Stimulated activated CD8-positive, alpha-beta memory T cell treated with anti-CD3 and anti-CD28 coated beads, Interleukin-2, amount 100 ng/mL, for 1 hour (primary cell): ENCODE measurements around the gene GBA3.

Source experiments
- DNase-seq, 2 donors: peaks; one replicate each; pipeline ENCODE4 v3.0.0-alpha.2; 2020; ENCODE audit warnings: low read depth in 2 of 2

The GBA3 gene

DNA sequence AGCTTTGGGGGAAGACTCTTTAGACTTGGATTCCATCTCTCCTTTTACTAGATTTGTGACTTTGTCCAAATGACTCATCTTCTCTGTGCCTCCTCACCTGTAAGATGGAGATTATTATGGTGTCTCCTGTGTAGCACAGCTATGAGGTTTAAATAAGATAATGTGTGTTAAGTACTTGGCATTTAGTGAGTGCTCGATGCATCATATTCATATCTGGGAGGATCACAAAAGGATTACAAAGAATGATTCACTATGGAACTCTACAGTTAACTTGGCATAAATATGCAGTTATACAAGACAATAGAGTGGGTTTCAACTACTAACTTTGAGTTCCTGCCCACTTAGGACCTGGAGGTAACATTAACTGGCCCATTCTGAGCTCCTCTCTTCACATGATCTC is 2.3 kb downstream of the GBA3 start:
- no peak for DNase-seq

DNA sequence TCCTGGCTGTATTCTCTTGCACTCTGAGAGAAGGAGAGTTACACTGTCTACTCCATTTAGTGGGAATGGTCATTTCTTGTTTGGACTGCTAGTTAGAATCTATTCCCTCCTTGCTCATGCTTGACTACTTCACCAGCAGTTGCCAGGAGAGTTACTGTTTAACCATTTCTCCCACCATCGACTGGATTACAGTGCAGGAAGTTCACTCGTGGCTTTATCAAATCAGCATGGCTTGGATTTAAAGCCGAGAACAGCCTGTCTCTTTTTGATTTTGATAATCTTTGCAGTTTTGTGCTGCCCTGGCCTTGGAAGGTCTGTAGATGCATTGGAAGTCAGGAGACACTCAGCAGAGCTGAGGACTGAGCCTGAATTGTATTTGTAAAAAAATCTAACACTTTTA is 3.2 kb downstream of the GBA3 start:
- no peak for DNase-seq

DNA sequence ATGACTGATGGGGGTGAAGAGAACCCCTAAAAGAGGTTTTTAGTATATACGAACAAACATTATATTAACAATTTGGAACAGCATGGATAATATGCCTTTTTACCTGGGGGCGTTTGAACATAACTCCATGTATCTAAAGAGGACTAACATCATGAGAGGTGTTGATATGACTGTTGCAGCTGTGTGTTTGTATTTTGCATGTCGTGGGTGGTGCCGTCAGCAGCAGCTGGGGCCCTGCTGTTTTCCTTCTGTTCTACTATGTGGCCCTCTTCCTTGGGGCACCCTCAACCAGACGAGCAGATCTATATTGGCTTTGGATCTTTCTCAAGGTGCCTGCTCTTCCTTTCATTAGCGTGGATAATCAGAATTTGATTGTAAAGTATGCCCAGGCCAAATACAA is 11.2 kb downstream of the GBA3 start:
- DNase-seq, result no peak

DNA sequence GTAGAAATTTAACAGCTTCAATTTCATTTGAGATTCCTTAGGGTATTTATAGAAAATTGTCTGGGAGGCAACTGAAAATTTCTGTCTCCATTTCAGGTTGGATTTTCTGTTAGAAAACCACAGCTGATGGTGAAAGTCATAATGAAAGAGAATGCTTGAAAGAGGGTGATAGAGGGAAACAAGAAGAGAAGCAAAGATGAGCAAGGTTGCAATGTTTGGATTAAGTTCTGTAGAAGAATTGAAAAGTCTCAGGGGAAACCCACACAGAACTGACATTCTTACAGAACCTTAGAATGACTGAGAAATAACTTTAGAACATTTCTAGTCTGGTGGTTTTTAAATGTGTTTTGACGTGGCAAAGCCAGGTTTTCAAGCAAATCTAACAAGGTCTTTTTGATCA is 14.7 kb downstream of the GBA3 start:
- DNase-seq, result no peak

DNA sequence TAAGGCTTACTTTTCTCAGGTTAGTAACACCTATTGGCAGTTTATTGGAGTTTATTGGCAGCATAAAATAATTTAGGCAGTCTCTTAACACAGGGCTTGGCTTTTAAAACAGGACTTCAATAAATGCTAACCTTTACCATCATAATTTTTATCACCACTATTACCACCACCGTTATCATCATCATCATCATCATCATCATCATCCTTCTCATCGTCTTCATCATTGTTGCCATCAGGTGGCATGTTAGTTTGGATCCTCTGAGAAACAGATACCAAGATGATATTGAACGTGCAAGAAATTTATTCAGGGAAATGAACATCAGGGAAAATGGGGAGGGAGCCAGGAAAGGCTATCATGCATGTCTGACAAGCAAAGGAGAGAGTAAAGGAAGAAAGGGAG is 16.2 kb downstream of the GBA3 start:
- DNase-seq, result no peak

DNA sequence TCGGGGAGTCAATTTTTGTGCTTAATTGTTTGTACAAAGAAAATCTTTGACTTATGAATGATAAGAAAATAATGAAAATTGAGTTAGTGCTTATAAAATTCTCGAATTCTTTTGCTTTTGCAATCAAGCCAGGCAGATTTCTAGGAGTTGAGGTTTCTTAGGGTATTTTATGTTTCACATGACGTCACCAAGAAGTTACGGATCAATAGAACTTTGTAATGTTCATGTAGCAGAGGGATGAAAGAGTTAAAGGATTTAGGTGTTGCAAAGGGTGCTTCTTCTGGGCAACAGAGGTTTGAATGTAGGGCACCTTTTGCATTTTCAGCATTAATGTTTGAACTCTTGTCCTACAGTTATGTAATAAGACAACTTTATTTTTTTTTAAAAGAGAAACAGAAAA is 19.4 kb downstream of the GBA3 start:
- DNase-seq, result no peak

DNA sequence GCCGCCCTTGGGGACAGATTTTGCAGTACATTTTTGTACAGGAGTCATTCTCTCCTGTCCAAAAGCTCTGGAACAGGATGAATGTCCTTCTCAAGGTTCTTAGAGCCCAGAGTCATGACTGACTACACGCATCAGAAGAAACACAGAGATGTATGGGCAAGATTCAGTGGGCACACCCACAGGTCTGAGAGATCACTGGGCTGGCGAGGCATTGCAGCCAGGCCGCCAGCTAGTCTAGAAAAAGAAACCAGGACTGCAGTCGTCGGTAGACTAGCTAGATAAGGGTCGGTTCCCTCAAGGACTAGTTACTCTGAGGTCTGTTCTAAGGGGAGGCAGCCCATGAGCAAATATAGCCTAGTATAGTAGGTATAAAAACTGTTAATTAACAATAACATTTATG is 19.8 kb downstream of the GBA3 start:
- DNase-seq, result no peak

DNA sequence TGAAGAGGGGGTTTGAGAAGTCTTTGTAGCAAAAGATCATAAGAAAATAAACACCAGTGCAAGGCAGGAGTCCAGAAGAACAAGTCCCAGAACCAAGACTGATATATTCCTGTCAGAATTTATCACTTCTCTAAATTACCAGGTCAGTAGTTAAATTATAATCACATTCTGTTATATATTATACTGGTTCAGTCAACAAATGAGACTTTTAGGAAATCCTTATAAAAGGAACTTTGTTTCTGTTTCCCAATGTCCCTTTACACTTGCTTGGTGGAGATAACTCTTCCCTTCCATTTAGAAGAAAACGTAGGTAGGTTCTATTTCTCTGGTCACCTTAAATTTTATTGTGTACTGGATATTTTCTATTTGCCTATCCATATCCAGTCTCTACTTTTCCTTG is 21.1 kb downstream of the GBA3 start:
- no peak for DNase-seq

DNA sequence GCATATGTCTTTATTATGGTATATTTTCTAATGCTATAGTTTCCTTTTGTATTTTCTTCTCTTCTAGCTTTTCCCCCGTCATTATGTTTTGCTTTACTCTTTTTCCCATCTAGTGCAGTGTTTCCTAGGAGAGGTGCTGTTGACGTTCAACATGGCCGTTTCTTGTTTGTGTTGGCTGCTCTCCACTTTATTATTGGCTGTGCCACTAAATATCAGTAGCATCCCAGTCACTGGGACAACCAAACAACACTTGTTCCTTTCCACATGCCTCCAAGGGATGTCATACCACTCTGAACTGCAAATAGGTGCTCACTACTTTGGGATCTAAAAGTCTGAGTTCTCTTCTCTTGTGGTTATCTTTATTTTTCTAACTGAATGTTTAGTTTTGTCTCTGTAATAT is 26.5 kb downstream of the GBA3 start:
- no peak for DNase-seq

DNA sequence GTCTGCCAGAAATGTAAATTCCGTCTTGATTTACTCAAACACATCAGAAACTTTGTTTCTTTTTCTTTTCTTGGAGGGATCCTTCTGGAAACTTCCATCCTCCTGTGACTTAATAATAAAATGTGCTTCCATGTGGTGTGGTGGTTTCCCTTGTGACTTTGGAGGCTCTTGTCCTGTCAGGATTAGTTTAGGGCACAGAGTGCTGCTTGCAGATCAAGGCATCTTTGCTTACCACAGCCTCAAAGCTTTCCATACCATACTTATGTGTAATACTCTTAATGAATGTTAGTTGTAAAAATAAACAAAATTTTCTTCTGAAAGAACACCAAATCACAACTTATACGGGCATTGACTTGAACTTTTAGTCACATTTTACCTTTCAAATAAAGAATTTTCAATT is 27.4 kb downstream of the GBA3 start:
- no peak for DNase-seq

DNA sequence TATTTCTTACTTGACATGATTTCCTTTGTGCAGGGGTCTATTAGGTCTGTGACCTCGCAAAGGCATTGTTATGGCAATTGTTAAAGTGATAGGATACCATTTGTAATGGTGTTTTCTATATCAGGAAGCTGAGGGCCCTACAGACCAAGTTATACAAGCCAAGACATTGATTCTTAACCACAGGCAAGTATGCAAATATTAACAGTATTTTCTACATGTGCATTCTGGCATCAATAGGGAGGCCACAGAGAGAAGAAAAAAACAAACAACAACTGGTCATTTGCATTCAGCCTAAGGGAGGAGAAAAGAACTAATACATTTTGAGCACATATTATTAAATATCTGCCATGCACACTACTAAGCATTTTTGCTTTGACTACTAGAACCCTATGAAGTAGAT is 28.5 kb downstream of the GBA3 start:
- no peak for DNase-seq

DNA sequence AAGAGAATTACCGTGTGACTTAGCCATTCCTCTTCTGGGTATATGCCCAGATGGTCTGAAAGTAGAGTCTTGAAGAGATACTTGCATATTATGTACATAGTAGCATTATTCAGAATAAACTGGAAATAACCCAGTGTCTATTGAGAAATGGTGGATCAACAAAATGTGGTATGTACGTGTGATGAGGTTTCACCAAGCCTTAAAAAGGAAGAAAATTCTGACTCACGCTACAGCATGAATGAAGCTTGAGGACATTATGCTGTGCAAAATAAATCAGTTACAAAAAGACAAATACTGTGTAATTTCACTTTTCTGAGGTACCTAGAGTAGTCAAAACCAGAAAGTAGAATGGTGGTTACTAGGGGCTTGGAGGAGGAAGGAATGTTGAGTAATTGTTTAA is 37.3 kb downstream of the GBA3 start:
- no peak for DNase-seq

DNA sequence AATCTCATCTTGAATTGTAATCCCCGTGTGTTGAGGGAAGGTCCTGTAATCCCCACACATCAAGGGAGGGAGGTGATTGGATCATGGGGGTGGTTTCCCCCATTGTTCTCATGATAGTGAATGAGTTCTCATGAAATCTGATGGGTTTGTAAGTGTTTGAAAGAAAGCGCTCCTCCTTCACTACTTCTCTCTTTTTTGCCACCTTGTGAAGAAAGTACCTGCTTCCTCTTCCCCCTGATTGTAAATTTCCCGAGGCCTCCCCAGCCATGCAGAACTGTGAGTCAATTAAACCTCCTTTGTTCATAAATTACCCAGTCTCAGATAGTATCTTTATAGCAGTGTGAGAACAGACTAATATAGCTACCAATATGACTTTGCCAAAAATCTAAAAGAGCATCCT is 41.1 kb downstream of the GBA3 start:
- no peak for DNase-seq

DNA sequence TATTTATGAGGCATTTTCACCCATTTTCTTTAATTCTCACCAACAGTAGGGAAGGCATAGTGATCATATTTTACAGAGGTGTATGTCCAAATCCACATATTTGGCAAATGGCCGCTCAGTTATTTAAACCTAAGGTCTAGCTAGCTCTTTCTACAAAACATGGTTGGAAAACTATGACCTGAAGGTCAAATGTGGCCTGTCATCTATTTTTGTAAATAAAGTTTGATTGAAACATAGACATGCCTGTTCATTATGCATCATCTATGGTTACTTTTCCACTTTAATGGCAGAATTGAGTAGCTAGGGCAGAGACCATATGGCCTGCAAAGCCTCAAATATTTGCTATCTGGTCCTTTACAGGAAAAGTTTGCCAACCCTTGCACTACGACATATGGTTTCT is 44.2 kb downstream of the GBA3 start:
- DNase-seq, result no peak

DNA sequence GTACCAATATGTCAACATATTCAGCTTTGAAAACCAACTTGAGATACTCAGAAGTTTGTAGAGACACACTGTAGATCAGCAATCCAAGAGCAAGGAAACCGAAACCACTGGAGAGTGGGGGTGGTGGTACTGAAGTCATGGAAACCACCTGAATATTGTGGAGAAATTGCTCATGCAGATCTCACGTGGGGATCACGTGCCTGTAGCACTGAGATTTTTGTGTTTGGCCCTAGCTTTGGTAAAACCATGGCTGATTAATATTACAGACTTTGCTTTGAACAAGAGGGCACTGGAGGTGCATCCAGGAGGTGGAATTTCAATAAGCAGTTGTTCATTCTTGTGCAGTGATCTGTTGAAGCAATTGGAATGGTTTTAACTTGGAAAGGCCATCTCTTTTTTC is 47.2 kb downstream of the GBA3 start:
- DNase-seq, result no peak

DNA sequence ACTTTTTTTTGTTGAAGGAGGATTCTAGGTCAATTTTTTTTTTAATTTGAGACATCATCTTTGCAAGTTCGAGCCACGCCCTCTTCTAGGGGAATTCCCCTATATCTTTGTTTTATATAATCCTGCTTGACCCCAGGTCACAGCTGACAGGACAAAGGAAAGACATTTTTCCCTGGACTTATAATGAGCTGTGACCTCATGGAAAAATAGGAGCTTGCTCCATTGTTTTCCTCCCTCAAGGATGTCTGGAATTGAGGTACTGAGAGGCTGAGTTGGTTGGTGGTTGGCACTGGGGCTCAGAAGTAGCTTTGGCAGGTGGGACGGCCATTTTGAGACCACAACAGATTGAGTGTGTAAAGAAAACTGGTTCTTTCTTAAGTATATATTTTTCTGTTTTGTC is 49.0 kb downstream of the GBA3 start:
- DNase-seq, result no peak

DNA sequence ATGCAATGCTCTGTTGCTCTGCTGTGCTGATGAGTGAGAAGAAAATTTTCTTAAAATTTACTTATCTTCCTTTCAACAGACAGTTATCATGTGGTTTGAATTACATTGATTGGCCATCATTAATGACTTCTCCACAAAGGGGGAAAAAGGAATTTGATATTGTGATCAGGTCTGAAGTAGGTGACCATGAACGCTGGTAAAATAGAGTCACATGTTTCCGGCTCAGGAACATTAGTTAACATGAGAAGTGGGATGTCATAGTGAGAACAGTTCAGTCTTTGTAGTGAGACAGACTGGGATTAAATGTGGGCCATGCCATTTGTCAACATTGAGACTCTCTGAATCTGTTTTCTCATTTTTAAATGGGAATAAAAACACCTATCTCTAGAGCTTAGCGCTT is 50.6 kb downstream of the GBA3 start:
- no peak for DNase-seq

DNA sequence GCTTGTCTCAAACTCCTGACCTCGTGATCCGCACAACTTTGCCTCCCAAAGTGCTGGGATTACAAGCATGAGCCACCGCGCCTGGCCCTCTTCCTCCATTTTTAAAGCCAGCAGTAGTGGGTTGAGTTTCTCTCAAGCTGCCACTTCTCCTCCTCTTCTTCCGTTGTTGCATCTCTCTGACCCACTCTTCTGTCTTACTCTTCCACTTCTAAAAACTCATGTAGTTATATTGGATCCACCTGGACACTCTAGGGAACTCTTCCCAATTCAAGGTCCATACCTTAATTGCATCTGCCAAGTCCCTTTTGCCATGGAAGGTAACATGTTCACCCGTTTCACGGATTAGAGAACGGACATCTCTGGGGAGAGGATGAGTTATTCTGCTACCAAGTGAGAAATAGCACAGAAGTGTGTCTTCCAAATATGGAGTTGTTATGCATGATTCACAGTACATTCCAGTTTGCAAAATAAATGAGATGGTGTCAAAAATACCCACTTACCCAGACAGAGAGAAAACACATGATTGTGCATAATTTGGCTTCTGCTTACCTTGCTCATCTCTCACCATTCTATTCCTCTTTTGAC is 51.8 kb downstream of the GBA3 start:
- no peak for DNase-seq

DNA sequence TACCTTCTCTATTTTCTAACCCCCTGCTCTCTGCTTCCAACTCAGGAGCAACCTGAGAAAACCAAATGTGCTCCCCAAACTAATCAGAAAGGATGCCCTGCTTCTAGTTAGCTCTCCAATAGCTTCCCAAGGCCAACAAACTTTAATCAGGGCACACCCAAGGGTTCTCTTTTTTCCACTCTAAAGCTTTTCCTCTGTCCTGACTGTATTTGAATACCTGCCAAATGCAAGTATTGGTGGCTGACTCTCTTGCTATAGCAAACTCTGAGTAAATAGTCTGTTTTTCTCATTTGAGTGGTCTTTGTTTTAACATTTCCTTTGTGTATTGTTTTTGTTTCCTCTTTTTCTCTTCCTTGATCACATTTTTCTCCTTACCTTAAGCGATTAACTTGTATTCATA is 52.5 kb downstream of the GBA3 start:
- DNase-seq, result no peak

DNA sequence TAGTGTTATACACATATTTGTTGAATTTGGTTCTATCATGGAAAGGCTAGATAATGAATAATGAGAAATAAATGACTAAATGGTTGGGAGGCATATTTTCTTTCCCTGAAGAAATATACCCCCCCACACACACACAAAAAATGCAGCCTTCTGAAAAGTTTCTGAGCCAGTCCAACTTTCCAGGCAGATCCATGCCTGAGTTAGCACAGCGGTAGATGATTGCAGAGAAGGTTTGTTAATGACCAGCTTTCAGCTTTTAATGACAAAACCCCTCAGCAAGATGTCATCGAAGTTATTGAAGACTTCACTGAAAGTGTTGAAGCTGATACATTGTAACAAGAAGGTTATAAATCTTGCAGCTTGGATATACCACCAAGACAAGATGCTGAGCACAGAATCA is 61.4 kb downstream of the GBA3 start:
- no peak for DNase-seq

DNA sequence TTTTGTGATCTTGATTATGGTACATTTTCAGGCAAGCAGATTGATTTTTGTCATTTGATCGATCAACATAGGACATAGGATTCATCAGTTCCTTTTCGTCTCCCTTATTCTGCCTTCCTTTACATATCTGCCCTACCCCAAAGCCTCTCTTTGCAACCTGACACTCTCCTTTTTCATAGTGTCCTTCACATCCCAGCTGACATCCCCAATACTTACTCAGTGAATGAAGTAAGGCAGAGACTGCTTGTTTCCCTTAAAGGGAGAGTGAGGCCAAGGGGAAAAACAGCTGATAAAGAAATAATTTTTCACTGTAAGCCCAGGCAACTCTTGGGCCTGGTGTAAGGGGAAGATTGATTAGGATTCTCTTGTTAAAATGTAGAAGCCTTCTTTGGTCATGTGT is 69.8 kb downstream of the GBA3 start:
- DNase-seq, result no peak

DNA sequence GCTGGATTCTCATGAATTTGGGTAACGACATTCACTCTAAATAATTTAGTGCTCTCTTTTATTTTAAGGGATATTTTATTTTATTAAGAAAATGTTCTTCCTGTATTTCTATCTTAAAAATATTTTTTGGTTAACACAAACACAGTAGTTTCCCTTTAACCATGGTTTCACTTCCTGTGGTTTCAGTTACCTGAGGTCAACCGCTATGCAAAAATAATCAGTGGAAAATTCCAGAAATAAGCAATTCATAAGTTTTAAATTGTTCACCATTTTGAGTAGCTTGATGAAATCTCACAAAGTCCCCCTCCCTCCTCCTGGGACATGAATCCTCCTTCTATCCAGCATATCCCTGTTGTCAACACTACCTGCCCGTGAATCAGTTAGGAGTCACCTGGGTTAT is 71.4 kb downstream of the GBA3 start:
- DNase-seq, result no peak

DNA sequence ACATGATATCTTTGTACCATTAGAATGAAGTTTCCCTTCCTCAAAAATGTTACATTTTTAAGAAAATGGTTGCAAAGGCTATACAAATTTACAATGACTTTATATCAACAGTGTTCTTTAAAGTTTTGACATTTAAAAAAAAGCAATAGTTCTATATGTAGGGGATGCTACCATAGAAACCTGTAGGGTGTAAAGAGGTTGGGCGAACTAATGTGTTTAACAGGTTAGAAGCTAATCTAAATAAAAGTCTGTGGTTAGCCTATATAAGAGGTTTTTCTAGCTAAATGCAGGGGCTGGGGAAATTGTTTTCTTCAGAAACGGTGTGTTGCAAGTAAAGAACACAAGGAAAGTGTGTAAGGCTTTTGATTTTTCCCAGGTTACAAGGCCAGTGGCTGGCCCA is 73.3 kb downstream of the GBA3 start:
- DNase-seq, result no peak

DNA sequence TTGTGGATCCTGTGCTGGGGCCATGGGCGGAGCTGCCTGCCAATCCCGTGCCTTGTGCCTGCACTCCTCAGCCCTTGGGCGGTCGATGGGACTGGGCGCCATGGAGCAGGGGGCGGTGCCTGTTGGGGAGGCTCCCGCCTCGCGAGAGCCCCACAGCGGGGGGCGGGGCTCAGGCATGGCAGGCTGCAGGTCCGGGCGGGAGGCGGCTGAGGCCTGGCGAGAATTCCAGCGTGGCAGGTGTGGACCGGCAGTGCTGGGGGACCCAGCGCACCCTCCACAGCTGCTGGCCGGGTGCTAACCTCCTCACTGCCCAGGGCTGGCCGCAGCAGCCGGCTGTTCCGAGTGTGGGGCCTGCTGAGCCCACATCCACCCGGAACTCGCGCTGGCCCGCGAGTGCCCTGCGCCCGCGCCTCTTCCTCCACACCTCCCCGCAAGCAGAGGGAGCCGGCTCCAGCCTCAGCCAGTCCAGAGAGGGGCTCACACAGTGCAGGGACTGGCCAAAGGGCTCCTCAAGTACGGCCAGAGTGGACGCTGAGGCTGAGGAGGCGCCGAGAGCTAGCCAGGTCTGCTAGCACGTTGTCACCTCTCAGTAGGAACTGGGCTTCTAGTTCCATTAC is 85.9 kb downstream of the GBA3 start:
- no peak for DNase-seq
